Activated B cell treated with CpG ODN at 0.5 μM for 24 hours (primary cell): ENCODE measurements around the gene DIAPH3. TPM values are rescaled to one million over a fixed set of nuclear protein-coding genes. Genes with fewer than 3 reads are reported as not detected.

Experiments used
- ATAC-seq: fragments of 200-7000 bp; cut with Tn5 transposase; one replicate; pipeline ENCODE4 v1.10.0; 2021; ENCODE audit warnings: low read depth, mild to moderate bottlenecking, moderate library complexity
- CTCF ChIA-PET: fragments of 350-600 bp; sonication (Branson Sonifier 250); formaldehyde crosslinking; loops from one replicate; lab custom pipeline; 2021; ENCODE audit warnings: antibody characterized with exemption; lab: Charles Lee
- POLR2A ChIA-PET: fragments of 350-600 bp; sonication (Branson Sonifier 250); formaldehyde crosslinking; loops from one replicate; lab custom pipeline; 2021; ENCODE audit warnings: antibody characterized with exemption; lab: Charles Lee
- DNase-seq: peaks from one replicate; pipeline ENCODE4 v3.0.0; 2022
- H3K27ac Mint-ChIP-seq: one replicate; pipeline ENCODE4 v1.8.0; 2020; ENCODE audit warnings: mixed read lengths
- H3K27me3 Mint-ChIP-seq: one replicate; pipeline ENCODE4 v1.8.0; 2021; ENCODE audit warnings: mixed read lengths
- H3K36me3 Mint-ChIP-seq: one replicate; pipeline ENCODE4 v1.8.0; 2021; ENCODE audit warnings: low read depth, mixed read lengths
- H3K4me1 Mint-ChIP-seq: one replicate; pipeline ENCODE4 v1.8.0; 2021; ENCODE audit warnings: mixed read lengths
- H3K4me3 Mint-ChIP-seq: one replicate; pipeline ENCODE4 v1.8.0; 2020; ENCODE audit warnings: mild to moderate bottlenecking, mixed read lengths
- H3K9me3 Mint-ChIP-seq: one replicate; pipeline ENCODE4 v1.8.0; 2020; ENCODE audit warnings: mixed read lengths
- CTCF ChIP-seq: fragments of 200-600 bp; IDR thresholded peaks from one replicate; pipeline ENCODE4 v1.8.0; 2022; ENCODE audit warnings: antibody characterized with exemption, mild to moderate bottlenecking
- intact Hi-C: fragments of 100-400 bp; cut with micrococcal nuclease; formaldehyde crosslinking; loops from one replicate; pipeline ENCODE4 v1.15.1; 2024
- total RNA-seq: library from RNA; stranded (reverse); gene quantifications from 2 replicates; pipeline ENCODE4 v1.2.3, GENCODE V29; 2022

Gene DIAPH3
- total RNA-seq, 1 donor from 2014 or later, result 0.38 TPM

- CTCF ChIA-PET, result interaction anchor here (1.6 to 6.9 kb wide), 3 partner anchors 8 to 752 kb away, joined by 5 to 48 read pairs (median 6); no protein-coding TSS in a partner anchor
- POLR2A ChIA-PET, result no interaction called here
- intact Hi-C loops, result loop anchor here (1.0 kb wide), 1 partner anchor 287 kb away; no protein-coding TSS in a partner anchor
- ATAC-seq (no peak), DNase-seq (no peak)
- Mint-ChIP-seq H3K9me3 (no peaks in the 10 kb centered on the region), H3K27ac (no peak overlapping the region), H3K27me3 (no peaks in the 10 kb centered on the region), H3K36me3 (no peaks in the 10 kb centered on the region), H3K4me1 (peaks cover under 1% of the 10 kb centered on the region), H3K4me3 (no peak overlapping the region)
- no peak for TF ChIP-seq CTCF
These were observed 485.5 kb downstream of the DIAPH3 start for GRCh38 chr13:59677966-59678814.

GRCh38 chr13:59677430-59677829 lies 486.3 kb downstream of the DIAPH3 start:
- CTCF ChIA-PET, result interaction anchor here (2.0 to 6.9 kb wide), 2 partner anchors 286 to 753 kb away, joined by 6 to 48 read pairs; no protein-coding TSS in a partner anchor
- intact Hi-C loops, result no loop called here
- POLR2A ChIA-PET, result no interaction called here
- no peak overlapping the region for H3K4me3 Mint-ChIP-seq
- ATAC-seq (no peak), DNase-seq (no peak)
- no peaks in the 10 kb centered on the region for H3K27me3 Mint-ChIP-seq
- no peak overlapping the region for H3K27ac Mint-ChIP-seq
- H3K9me3 Mint-ChIP-seq, result no peaks in the 10 kb centered on the region
- TF ChIP-seq CTCF, result no peak
- H3K36me3 Mint-ChIP-seq, result no peaks in the 10 kb centered on the region
- H3K4me1 Mint-ChIP-seq, result peaks cover 4% of the 10 kb centered on the region

DNA sequence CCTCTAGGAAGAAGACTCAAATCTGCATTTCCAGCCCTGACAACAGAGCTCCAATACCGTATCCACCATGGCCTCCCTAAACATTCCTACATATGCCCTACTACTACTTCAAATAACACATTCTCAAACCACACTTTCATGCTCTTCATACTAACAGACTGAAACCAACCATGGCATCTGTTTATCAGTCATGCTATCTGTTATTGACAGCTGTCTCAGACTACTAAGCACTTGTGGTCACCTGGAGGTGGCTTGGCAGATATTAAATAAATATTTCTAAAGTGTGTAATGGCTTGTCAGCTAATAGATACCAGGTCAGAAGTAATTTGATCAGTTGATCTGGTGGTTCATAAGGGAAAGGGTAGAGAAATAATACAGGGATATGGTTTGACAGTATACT lies 489.1 kb downstream of the DIAPH3 start:
- POLR2A ChIA-PET, result no interaction called here
- H3K9me3 Mint-ChIP-seq, result no peaks in the 10 kb centered on the region
- ATAC-seq, result no peak
- H3K27me3 Mint-ChIP-seq, result no peaks in the 10 kb centered on the region
- no peaks in the 10 kb centered on the region for H3K36me3 Mint-ChIP-seq
- CTCF ChIA-PET, result no interaction called here
- TF ChIP-seq CTCF, result no peak
- no peak overlapping the region for H3K4me3 Mint-ChIP-seq
- no peak for DNase-seq
- intact Hi-C loops, result no loop called here
- peaks cover 9% of the 10 kb centered on the region for H3K4me1 Mint-ChIP-seq
- no peak overlapping the region for H3K27ac Mint-ChIP-seq

DNA sequence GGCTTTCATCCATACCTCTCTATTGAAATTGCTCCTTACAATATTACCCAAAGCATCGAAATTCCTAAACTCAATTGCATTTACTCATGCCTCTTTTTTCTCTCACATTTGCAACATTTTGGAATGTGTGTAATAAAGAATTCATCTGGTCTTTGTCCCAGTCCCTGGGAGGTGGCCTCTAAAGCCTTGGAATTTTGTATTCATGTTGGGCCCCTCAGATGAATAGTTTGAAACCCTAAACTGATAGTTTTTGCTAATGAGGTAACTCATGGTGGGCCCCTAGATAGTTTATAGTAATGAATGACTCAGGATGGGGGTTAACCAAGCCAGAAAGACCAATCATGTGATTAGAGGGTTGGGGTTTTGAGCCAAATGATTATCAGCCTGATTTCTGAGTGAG lies 490.4 kb downstream of the DIAPH3 start:
- CTCF ChIA-PET, result no interaction called here

More for the DNA sequence above, 490.4 kb downstream of the DIAPH3 start:
- peaks cover 9% of the 10 kb centered on the region for H3K4me1 Mint-ChIP-seq
- no peaks in the 10 kb centered on the region for H3K27me3 Mint-ChIP-seq
- no peak overlapping the region for H3K27ac Mint-ChIP-seq
- DNase-seq (no peak), ATAC-seq (no peak)
- no peaks in the 10 kb centered on the region for H3K9me3 Mint-ChIP-seq
- intact Hi-C loops, result no loop called here
- no peak for TF ChIP-seq CTCF
- H3K36me3 Mint-ChIP-seq, result no peaks in the 10 kb centered on the region
- POLR2A ChIA-PET, result no interaction called here
- no peak overlapping the region for H3K4me3 Mint-ChIP-seq
